IPS-18a (cell line): ENCODE results near the gene TRIM38.
"Not testable (repeated sequence)": the region's sequence is repeated elsewhere in the genome, so short reads cannot be mapped to it uniquely, and the experiment has no call there.

Experiments
- H3K27ac ChIP-seq: one replicate; pipeline ENCODE4 v1.5.1; 2013; ENCODE audit warnings: low read length
- H3K27me3 ChIP-seq: one replicate; pipeline ENCODE4 v1.6.1; 2013; ENCODE audit warnings: mild to moderate bottlenecking, low read length; ENCODE audit not compliant: control insufficient read depth, insufficient read depth
- H3K36me3 ChIP-seq: one replicate; pipeline ENCODE4 v1.6.1; 2013; ENCODE audit warnings: low read depth, low read length; ENCODE audit not compliant: control insufficient read depth
- H3K4me1 ChIP-seq: one replicate; pipeline ENCODE4 v1.6.1; 2013; ENCODE audit warnings: low read depth, low read length; ENCODE audit not compliant: control insufficient read depth
- H3K4me3 ChIP-seq: one replicate; pipeline ENCODE4 v1.5.1; 2013; ENCODE audit warnings: low read length
- H3K9ac ChIP-seq: one replicate; pipeline ENCODE4 v1.6.1; 2013; ENCODE audit warnings: mild to moderate bottlenecking, low read length, moderate library complexity
- H3K9me3 ChIP-seq: one replicate; pipeline ENCODE4 v1.6.1; 2013; ENCODE audit warnings: low read depth, low read length; ENCODE audit not compliant: control insufficient read depth

TRIM38 gene

DNA sequence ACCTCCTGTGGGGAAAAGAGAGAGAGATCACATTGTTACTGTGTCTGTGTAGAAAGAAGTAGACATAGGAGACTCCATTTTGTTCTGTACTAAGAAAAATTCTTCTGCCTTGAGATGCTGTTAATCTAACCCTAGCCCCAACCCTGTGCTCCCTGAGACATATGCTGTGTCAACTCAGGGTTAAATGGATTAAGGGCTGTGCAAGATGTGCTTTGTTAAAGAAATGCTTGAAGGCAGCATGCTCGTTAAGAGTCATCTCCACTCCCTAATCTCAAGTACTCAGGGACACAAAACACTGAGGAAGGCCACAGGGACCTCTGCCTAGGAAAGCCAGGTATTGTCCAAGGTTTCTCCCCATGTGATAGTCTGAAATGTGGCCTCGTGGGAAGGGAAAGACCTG, 36.6 kb downstream of the TRIM38 start:
- H3K9ac ChIP-seq, H3K9me3 ChIP-seq, H3K4me3 ChIP-seq, H3K36me3 ChIP-seq, H3K27me3 ChIP-seq, H3K27ac ChIP-seq: not testable (repeated sequence)
- peaks cover 12% of the 10 kb centered on the region for H3K4me1 ChIP-seq

DNA sequence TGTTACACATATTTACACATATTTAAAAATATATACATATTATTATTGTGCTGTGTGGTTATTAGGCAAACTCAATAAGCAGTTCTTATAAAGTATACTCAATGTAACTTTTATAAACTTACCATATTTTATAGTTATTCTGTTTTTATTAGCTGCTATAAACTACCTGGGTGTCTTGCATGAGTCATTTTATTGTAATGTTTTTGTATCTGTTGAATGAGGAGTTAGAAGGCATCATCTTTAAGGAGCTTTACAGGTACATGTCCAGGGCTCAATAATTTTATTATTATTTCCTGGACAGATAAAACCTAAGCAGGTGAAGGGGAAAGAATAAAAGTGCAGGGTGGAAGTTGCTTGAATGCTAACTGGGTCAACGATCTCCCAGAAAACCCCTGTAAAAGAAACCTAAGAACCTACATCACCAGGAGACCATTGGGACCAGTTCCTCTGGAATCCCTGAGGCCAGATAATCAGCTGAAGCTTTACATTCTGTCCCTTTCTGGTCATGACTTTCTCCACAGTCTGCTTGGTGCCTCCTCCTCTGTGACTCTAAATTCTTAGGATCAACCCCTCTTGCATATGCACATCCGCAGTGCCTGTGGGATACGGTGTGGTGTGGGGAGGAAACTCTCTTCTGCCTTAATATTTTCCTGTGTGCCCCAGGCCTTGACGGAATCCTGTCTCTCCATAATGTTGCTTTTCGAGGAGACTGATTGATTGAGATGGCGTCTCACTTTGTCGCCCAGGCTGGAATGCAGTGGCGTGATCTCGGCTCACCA, 38.0 kb downstream of the TRIM38 start:
- Histone ChIP-seq H3K36me3 (peaks cover 6% of the 10 kb centered on the region), H3K27ac (no peak overlapping the region), H3K4me1 (peaks cover 8% of the 10 kb centered on the region), H3K9ac (no peak overlapping the region), H3K4me3 (no peak overlapping the region), H3K9me3 (no peaks in the 10 kb centered on the region), H3K27me3 (no peaks in the 10 kb centered on the region)

DNA sequence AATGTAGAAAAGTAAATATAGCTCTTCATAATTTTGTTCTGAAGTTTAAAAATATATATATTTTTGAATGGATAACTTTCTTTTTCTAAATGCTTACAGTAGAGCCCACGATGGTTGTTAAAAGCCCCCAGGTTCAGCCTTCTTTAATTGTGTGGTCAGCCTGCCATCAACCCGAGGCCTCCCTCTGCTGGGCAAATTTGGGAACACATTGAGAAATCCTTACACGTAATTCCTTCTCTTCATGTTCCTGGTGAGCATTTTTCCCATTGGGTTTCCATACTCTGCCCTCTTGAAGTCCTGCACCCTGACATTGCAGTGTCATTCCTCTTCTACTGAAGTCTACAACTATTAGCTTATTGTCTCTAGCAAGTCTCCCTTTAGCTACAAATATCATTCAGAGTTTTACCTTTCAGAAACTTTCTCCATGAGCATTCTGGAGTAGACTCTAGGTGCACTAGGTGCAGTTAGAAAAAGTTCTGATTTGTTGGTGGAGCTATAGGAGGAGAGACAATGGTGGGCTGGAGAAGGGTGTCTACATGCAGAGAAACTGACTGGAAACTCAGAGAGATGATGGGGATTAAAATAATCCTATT, 40.6 kb downstream of the TRIM38 start:
- Histone ChIP-seq H3K9ac (no peak overlapping the region), H3K9me3 (no peaks in the 10 kb centered on the region), H3K4me3 (no peak overlapping the region), H3K27ac (no peak overlapping the region), H3K27me3 (no peaks in the 10 kb centered on the region), H3K36me3 (peaks cover under 1% of the 10 kb centered on the region), H3K4me1 (peaks cover 8% of the 10 kb centered on the region)

DNA sequence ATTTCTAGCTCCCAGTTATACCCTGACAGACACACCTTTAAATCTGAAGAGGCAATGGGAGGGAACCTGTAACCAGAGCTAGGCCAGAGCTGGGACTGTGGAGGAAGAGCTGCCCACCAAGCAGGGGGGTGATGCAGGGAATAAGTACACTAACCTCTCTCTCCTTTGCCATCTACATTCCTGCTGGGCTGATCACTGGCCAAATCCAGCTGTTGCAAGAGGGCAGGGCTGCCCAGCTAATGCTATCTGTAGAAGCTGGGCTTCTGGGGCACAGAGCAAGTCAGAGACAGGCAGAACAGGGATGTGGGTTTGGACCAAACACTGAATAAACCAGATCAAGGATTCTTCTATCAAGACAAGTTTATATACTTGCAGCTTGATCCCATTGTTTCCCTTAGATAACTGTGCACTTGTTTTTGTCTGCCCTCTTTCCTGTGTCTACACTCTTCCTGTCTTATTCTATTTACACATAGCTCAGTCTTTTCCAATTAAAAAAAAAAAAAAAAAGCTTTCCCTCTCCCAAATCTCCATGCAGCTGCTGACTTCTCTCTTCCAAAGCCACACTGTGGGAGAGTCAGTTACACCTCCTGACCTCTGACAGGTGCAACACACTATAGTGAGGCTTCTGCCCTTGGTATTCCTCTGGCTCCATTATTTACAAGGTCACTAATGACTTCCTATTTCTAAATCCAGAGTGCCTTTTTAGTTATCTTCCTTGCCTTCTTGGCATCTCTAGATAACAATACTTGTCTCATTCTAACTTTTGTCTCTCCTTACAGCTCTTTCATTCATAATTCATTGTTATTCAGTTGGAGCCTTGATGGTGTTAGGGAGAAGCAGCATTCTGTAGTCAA, 43.7 kb downstream of the TRIM38 start:
- Histone ChIP-seq H3K36me3 (no peaks in the 10 kb centered on the region), H3K4me3 (no peak overlapping the region), H3K4me1 (no peaks in the 10 kb centered on the region), H3K27ac (no peak overlapping the region), H3K9ac (no peak overlapping the region), H3K27me3 (no peaks in the 10 kb centered on the region), H3K9me3 (no peaks in the 10 kb centered on the region)

DNA sequence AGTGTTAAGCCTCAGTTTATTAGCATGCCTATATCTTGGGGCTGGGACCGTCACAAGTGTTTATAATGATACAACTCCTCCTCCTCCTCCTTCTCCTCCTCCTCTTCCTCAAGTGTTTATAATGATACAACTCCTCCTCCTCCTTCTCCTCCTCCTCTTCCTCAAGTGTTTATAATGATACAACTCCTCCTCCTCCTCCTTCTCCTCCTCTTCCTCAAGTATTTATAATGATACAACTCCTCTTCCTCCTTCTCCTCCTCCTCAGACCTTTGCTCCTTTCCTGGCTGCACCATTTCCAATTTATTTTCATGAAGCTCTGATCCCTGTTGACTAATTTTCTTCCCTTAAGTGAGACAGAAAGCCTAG, 44.3 kb downstream of the TRIM38 start:
- H3K9me3 ChIP-seq, H3K27ac ChIP-seq, H3K4me3 ChIP-seq, H3K9ac ChIP-seq, H3K36me3 ChIP-seq, H3K4me1 ChIP-seq, H3K27me3 ChIP-seq: not testable (repeated sequence)

DNA sequence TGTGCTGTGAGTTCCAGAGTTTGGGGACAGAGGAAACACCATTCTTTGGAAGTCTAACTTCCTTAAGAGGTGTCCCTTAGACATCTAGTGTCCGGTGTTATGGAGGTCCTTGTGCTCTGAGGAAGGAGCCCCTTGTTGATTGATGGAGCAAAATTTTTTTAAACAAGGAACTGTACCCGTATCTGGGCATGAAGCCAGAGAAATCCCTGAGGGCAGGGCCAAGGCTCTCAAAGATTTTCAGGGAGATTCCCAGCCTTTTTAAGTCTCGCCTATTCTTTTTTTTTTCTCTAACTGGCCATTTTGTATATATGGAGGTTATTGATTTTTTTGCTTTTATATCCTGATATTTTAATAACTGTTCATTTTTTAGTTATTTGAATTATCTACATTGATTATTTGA, 45.9 kb downstream of the TRIM38 start:
- no peaks in the 10 kb centered on the region for H3K27me3 ChIP-seq

DNA sequence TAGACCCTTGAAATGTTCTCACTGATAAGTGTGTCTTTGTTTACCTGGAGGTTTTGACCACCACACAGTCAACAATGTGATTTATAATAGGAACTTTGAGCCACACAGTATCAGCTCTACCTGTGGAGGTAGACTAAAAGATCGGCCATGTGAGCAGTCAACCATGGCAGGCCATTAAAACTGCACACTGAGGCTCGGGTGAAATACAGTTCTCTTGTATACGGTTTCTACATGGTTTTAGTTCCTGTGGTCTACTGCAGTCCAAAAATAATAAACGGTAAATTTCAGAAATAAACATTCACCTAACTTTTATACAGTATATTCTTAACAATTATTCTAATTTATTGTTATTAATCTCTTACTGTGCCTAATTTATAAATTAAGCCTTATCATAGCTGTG, 47.2 kb downstream of the TRIM38 start:
- H3K36me3 ChIP-seq = no peaks in the 10 kb centered on the region
- H3K9me3 ChIP-seq = no peaks in the 10 kb centered on the region
- no peak overlapping the region for H3K4me3 ChIP-seq
- no peak overlapping the region for H3K9ac ChIP-seq
- no peaks in the 10 kb centered on the region for H3K27me3 ChIP-seq
- H3K27ac ChIP-seq = no peak overlapping the region
- no peaks in the 10 kb centered on the region for H3K4me1 ChIP-seq

More for the DNA sequence above, 45.9 kb downstream of the TRIM38 start:
- no peak overlapping the region for H3K27ac ChIP-seq
- H3K9ac ChIP-seq = no peak overlapping the region
- H3K9me3 ChIP-seq = no peaks in the 10 kb centered on the region
- no peaks in the 10 kb centered on the region for H3K4me1 ChIP-seq
- no peak overlapping the region for H3K4me3 ChIP-seq
- no peaks in the 10 kb centered on the region for H3K36me3 ChIP-seq

DNA sequence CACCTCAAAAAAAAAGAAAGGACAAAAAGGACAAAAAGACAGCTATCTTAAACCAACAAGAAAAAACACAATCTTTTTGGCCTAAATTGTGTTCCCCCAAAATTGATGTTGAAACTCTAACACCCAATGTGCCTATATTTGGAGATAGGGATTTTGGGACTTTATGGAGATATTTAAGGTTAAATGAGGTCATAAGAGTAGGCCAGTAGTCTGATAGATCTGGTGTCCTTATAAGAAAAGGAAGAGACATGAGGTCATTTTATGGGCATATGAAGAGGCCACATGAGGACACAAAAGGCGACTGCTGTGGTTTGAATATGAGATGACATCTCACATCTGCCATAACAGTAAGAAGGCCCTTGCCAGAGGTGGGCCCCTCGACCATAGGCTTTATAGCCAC, 49.5 kb downstream of the TRIM38 start:
- Histone ChIP-seq H3K4me1 (peaks cover 7% of the 10 kb centered on the region), H3K36me3 (no peaks in the 10 kb centered on the region), H3K27me3 (no peaks in the 10 kb centered on the region), H3K9me3 (no peaks in the 10 kb centered on the region), H3K4me3 (no peak overlapping the region), H3K9ac (no peak overlapping the region), H3K27ac (no peak overlapping the region)

DNA sequence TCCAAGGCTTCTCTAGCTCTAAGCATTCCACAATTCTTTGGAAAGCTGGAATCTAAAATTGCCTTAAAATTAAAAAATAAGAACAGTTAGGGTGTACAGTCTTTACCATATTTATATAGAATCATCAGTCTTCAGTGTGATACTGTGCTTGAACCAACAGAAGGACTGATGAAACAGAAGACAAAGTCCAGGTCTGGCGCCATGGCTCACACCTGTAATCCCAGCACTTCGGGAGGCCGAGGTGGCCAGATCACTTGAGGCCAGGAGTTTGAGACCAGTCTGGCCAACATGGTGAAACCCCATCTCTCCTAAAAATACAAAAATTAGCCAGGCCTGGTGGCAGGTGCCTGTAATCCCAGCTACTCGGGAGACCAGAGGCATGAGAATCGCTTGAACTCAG, 51.8 kb downstream of the TRIM38 start:
- H3K27ac ChIP-seq, H3K36me3 ChIP-seq, H3K9me3 ChIP-seq, H3K27me3 ChIP-seq, H3K4me3 ChIP-seq, H3K9ac ChIP-seq: not testable (repeated sequence)
- peaks cover 20% of the 10 kb centered on the region for H3K4me1 ChIP-seq

DNA sequence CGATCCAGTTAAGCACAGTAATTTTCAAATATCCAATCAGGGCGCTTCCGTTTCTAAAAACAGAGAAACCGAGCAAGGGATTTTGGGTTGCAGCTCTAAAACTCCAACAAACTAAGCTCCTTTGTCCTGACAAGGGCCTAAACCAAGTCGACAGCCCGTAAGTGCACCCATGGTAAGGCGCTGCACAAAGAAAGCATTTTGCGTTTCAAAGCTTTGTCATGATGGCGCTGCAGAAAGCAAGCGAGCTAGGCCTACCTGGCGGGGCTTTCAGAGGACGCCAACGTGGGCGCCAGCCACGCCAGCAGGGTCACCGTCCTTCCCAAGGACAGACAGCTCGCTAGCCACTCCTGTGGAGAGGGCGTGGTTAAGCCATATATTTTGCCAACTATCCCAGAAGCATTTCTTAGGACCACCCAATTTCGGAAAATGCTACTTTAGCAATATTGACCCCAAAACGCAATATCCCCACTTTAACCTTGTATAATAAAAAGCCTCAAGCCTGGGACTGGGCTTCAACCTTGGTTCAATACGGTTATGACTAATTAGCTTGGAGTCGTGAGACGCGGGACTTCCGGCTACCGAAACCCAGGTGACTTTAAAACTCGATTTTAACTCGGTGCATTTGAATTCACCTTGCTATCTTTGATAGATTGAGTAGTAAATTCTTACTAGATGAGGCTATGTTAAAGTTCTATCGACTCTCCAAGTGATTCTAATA, 53.8 kb downstream of the TRIM38 start:
- no peaks in the 10 kb centered on the region for H3K27me3 ChIP-seq
- H3K9me3 ChIP-seq = no peaks in the 10 kb centered on the region
- peak overlapping the region; percentile 96 for H3K9ac ChIP-seq
- no peaks in the 10 kb centered on the region for H3K36me3 ChIP-seq
- peaks cover 20% of the 10 kb centered on the region for H3K4me1 ChIP-seq
- peak overlapping the region; percentile 72 for H3K27ac ChIP-seq
- H3K4me3 ChIP-seq = peak overlapping the region; percentile 81

DNA sequence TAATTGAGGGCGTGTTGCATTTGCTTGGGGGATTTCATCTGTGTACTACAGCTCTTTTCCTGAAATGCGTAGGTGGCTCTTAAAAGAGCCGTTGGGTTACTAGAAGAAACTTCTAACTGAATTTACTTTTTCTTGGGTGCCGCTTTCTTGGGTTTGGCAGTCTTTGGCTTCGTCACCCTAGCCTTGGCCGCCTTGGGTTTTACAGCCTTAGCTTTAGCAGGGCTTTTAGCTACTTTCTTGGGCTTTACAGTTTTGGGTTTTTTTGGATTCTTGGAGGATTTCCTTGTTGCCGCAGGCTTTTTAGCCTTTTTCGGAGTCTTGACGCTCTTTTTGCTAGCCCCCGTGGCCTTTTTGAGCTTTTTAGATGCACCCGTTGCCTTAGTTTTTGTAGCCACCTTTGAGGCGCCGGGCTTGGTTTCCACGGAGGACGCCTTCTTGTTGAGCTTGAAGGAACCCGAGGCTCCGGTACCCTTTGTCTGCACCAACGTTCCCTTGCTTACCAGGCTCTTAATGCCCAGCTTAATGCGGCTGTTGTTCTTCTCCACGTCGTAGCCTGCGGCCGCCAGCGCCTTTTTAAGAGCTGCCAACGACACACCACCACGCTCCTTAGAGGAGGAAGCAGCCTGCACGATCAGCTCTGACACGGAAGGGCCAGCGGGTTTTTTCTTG, 54.5 kb downstream of the TRIM38 start:
- H3K9ac ChIP-seq = peak overlapping the region; percentile 96
- H3K4me1 ChIP-seq = peaks cover 20% of the 10 kb centered on the region
- H3K27ac ChIP-seq = peak overlapping the region; percentile 72
- no peaks in the 10 kb centered on the region for H3K9me3 ChIP-seq
- no peaks in the 10 kb centered on the region for H3K36me3 ChIP-seq
- peak overlapping the region; percentile 81 for H3K4me3 ChIP-seq
- H3K27me3 ChIP-seq = no peaks in the 10 kb centered on the region
